DMS 273 (cell line): ENCODE measurements around the gene MFAP3L.

Experiments used
- DNase-seq: peaks from one replicate; lab custom pipeline; 2025; ENCODE audit not compliant: unreplicated experiment; lab: John Stamatoyannopoulos, UW

Gene MFAP3L

DNA sequence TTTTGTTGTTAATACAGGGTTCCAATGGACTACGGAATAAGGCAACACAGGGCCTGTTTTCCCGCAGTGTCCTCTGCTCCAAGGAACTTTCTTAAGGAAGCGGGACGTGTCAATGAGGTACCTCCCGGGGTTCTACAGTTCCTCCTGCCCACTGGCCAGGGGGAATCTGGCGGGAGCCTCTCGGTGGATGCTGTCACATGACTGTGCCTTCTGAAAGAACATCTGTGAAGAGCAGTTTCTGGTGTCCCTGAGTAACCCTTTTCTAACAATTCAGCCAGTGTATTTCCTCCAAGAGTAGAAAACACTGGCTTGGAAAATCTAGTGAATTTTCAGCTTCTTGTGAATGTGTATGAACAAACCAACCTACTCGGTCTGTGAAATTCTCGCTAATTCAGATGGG is 32.7 kb downstream of the MFAP3L start:
- no peak for DNase-seq

DNA sequence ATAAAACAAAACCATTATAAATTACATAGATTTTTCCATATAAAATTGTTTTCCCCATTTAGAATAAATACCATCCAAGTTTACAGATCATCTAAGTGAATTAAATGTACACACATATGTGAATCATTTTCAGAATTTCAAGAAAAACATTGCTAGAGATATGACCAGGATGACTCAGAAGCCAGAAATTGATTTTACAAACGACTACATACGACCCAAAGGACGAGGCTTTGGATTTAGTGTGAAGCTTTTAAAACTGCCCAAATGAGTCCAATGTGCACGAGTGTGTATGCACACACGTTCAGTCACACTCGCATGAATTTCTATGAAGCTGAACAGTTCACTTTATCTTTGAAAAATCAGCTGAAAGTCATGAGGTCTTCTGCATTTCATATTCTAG is 37.9 kb downstream of the MFAP3L start:
- DNase-seq, result no peak

DNA sequence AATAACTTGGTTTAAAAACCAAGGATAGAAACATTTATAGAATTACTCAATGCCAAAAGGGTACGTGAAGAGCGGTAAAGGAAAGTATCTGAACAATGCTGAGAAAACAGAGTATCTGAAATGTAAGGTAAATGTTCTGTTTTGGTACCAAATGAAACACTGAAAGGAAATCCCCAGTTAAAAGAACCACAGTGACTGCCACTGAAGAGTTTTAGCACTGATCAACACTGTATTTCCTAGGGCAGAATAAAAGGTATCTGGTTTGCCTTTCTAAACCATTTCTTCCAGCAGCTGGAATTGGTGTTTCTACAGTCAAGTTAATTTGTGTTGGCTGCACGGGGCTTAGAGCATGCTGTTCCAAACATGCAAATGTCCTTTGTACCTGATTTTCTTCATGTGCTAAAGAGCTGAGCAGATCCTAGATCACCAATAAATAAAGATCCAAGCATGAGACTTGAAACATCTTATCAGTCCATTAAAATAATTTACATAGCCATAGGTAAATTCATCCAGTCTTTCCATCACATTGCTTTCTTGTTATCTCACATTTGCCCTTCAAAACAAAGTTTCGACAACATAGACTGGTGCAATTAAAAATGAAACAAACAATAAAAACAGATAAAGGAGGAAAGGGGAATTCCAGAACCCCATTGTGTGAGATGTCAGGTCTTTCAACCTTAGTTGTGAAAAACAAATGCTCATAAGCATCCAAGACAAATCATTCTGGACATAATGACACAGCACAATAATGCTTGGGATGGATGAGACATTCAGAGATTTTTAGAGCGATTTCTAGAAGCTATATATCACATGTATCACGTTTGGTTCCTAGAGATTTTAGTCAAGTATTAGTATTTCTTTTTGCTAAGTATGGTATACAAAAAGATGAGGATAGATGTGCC is 38.6 kb downstream of the MFAP3L start:
- no peak for DNase-seq

DNA sequence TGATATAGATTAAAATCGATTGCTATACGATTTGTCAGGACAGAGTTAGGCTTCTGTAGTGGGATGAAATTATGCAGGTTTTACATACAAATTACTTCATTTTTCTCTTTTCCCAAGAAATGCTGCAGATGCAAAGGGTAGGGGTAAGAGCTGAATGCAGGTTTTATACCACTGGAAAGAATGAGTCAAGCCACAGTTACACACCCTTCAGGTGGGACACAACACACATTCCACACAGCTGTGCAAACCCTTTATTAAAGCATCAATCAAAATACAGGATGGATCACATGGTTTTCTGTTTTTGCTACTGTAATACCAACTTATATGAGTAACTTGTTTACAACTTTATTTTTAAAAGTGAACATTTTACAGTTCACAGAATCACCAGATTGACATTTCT is 39.8 kb downstream of the MFAP3L start:
- DNase-seq, result no peak

DNA sequence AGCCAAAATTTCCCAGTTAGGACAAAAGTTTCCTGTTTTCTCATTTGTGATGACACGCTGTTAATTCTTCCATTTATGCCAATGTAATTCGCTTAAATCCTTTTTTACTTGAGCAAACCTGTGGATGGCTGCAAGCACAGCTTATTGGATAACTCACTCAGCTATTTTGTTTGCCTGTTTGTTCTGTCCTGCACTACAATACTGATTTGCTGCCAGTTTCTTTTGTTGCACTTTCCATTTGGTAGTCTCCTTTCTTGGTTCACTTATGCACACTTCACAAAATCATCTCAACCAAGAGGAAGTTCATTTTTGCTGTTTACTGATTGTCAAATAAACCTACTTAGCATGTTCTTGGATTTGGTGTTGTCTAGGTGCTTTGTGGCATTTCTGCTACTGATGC is 40.3 kb downstream of the MFAP3L start:
- DNase-seq, result no peak

DNA sequence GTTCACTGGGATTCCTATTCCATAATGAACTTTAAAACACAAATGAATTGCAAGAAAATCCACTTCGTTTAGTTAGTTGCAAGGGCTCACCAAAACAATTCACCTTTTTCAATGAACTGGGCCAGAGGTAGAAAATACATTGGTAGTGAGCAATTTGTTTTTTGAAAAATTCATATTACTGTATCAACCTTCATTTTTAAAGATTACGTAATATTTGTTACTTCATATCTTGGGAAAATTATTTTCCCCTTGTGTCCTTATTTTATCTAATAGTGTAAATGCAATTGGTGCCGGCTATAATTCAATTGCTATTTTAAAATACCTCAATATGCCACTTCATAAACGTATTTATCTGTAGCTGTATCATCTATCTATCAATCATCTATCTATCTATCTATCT is 41.5 kb downstream of the MFAP3L start:
- no peak for DNase-seq

DNA sequence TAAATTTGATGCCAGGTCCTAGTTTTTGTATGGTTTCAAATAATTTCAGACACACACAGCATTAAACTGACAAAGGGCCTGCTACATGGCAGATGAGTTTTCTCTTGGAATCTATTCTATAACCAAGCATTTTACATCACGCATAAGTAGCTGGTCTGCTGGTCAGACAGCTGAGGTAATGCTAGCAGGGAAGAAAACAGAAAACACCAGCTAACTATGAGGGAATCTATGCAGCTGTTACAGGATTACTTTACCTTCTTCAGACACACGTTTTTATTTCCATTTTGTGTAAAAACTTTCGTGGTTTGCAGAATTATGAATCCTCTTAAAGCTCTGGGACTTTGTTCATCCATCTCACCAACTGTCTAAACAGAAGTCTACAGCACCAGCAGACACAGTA is 42.0 kb downstream of the MFAP3L start:
- DNase-seq, result no peak

DNA sequence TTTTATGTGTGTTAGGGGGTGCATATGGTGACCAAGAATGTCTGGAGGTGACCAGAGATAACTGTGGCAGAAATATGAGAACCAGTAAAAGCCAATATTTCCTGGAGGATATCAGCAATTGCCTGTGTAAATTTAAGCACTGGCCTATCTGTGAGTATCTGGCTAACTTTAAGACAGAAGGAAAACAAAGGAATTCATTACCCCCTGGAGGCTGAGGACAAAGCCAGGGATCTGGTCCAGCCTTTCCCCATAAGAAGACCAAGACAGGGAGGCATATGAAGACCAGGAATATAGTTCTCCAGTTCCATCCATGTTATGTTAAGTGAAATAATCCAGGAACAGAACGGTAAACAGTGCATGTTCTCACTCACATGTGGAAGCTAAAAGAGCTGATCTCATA is 49.2 kb downstream of the MFAP3L start:
- no peak for DNase-seq

DNA sequence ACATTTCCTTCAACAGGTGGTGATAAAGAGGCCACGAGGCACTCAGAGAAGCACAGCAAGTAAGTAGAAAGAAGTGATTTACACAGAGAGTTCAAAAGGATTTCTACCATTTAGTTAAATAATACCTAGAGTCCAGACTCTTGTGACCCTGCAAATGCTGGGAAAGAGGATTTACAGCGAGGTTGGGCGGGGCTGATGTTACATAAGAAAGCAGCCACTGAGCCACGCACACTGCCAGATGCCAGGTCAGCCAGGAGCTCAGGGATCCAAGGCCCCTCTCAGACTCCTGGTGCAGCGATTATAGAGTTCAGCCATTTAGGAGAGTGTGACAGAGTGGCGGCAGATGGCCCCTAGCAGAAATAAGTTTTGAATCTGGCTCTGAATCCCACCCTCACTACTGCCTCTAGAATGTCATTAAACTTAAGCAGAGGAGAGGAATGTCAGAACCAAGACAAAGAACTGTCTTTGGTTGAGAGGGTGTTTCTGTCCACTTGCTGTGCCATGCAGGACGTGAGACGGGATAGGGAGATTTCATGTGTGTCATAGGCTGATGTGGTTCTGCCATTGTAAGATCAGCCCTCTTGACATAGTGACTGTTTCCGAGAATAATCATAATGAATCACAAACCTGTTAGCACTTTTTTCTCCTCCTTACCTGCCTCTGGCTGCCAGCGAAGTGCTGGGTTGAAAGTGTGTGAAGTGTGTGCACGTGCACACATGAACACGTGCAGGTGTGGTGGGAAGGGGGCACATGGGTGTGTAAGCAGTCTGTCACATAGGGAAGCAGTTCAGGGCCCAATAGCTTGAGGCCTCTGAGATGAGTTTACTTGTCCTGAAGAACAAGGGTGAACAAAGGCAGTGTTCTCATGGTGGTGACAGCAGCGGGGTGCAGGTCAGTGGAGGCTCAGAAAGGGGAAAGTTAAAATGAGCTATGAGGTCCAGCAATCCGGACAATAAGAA is 50.1 kb downstream of the MFAP3L start:
- peak; percentile 3 for DNase-seq

DNA sequence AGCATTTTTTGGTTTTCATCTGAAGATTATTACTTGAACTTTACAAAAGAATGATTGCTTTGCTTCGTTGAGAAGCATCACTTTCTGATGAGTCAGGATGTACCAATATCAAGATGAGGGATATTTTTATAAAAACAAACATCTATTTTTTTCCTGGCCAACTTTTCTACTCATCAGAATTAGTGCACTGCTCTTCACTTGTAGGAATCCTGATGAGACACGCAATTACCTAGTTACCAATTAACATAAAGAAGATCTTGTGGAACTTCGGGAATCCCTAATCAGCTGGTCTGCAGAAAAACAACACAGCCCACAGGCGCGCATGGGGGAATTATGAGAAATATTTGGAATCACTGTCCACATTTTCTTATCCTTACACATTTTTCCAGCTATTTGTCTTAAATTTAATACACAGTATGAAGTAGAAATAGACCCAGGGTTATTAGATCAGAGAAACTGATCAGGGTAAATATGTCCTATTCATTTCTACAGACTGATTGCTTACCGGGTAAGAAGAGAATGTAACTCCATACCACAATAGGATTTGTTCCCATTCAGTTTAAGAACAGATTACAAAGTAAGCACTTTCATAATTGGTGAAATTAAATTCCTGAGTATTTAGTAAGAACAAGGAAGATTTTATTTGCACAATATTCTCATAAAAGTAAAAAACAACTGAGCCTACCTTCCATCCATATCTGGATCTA is 50.9 kb downstream of the MFAP3L start:
- DNase-seq, result no peak

DNA sequence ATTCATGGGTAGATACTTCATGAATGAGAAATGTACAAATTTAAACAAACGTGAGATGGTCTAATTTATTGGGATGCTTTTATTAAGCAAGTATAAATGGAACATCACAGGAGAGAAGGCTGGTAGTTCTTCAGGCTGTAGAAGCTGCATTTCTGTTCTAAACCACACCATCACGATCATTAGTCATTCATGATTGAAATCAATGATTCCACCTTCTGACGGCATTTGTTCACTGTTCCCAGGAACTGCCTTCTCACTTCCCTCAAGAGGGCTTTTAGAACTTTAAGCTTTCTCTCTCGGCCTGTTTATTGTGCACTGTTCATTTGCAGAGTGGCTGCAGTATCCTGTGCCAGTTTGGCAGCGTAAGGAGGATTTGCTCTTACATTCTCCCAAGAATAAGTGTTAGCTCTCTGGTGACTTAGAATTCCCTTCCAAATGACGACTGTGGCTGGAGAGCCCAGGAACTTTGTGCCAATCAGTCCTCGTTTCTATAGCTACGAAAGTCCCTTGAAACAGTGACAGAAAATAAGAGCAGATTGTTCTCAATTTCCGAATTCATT is 54.7 kb downstream of the MFAP3L start:
- DNase-seq, result no peak

DNA sequence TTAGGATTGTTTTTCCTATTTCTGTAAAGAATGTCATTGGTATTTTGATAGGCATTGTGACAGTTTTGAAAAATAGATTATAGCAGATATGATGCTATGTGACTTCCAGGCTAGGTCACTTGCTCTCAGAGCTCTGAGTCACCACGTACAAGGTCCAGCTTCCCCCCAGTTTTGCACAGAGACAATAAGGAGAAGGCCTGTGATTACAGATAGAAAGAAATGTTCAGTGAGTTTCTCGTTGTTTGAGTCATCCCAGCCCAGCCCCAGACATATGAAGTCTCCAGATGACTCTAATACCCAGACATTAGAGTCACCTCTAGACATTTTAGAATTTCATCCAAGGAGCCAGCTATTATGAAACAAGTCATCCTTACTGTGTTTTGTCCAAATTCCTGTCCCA is 57.2 kb downstream of the MFAP3L start:
- DNase-seq, result no peak

DNA sequence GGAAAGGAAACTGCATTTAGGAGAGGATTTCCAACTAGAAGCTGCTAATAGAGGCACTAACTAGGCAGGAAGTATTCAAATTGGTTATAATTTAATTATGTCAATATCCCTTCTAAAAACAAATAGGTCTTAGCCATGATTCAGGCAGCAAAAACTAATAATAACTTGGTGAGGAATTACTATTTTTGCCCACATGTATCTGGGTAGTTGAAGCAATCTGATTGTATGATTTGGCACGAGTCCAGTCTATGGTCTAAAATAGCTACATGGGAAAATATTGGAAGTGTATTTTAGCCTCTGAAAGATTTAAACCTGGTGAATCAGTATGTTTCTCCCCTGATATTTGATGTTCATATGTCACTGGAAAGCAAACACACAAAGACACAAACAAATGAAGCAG is 62.2 kb downstream of the MFAP3L start:
- no peak for DNase-seq

DNA sequence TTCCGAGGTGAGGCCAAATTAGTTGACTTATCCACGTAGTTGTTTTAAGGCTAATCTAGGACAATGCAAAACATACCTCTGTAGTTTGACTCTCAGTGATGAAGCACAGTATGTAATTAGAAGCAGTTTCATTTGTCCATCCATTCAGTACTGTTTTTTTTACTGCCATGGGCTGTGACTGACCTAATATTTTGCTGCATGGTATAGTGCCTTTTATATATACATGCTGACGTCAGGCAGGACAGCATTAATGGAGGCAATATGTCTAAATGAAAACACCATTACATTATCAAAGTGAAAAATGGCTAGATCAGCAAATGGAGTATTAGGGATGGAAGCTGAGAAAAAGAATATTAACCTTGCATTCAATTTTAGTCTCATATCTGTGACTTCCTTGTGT is 66.9 kb downstream of the MFAP3L start:
- DNase-seq, result no peak

DNA sequence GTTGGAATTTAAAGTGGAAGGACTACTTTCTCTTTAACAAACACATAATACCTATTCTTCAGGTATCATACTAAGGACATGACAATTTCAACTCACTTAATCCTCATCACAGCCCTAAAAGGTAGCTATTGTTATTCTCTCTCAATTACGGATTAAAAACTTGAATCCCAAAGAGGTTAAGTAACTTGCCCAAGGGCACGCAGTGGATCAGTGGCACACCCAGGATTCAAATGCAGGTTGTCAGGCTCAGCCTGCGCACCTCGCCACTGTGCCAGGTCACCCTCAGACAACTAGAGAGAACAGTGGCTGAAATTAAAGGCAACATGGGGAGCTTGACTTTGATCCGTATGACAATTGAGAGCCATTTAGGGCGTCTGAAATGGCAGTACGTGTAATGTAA is 67.6 kb downstream of the MFAP3L start:
- DNase-seq, result no peak

DNA sequence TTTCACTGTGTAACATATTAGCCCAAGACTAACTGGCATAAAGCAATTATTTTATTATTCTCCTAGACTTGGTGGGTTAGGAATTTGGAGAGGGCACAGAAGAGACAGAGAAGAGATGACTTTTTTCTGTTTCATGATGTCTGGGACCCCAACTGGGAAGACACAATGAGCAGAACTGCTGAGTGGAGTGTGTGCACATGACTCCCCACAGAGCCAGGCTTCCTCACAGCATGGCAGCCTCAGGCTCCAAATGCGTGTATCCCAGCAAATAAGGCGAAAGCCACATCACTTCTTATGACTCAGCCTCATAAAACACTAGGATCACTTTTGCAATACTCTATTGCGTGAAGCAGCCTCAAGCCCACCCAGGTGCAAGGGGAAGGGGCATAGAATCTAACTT is 68.4 kb downstream of the MFAP3L start:
- DNase-seq, result no peak

DNA sequence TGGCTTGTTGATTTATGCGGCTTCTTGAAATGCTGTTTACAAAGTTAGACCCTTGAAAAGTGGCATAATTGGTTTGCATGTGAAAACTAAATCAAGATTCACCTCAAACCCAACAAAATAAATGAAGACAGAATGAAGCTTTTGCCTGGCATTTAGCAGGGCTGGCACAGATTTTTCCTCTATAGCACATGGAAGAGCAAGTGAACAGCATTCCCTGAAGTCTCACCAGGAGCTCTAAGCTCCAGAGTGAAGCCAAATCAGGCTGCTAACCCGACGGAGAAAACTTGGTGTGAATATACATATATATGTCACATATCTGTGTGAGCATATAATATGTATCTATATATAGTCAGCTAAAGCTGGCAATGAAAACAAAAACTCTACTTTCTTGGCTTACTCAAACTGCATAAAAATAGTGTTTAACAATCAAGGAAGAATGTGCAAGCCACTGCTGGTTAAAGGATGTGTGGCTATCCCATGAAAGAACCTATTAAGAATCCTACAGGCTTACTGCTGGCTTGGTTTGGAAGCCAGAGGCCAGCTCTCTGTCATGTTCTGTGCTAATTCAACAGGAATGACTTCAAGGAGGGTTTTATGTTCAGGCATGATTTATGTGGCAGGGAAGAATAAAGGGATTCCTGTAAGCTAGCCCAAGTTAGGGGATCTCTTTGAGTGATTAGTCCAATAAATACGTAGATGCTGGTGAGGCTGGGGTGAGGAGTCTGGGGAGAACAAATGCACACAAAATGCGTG is 69.9 kb downstream of the MFAP3L start:
- DNase-seq, result no peak

DNA sequence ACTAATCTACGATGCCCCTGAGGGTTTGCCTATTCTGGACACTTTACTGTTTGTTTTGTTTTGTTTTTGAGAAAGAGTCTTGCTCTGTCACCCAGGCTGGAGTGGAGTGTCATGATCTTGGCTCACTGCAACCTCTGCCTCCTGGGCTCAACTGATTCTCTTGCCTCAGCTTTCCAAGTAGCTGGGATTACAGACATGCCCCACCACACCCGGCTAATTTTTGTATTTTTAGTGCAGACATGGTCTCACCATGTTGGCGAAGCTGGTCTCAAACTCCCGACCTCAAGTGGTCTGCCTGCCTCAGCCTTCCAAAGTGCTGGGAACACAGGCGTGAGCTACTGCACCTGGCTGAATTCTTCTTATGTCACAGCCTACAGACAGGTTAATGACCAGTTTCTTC is 70.7 kb downstream of the MFAP3L start:
- no peak for DNase-seq

DNA sequence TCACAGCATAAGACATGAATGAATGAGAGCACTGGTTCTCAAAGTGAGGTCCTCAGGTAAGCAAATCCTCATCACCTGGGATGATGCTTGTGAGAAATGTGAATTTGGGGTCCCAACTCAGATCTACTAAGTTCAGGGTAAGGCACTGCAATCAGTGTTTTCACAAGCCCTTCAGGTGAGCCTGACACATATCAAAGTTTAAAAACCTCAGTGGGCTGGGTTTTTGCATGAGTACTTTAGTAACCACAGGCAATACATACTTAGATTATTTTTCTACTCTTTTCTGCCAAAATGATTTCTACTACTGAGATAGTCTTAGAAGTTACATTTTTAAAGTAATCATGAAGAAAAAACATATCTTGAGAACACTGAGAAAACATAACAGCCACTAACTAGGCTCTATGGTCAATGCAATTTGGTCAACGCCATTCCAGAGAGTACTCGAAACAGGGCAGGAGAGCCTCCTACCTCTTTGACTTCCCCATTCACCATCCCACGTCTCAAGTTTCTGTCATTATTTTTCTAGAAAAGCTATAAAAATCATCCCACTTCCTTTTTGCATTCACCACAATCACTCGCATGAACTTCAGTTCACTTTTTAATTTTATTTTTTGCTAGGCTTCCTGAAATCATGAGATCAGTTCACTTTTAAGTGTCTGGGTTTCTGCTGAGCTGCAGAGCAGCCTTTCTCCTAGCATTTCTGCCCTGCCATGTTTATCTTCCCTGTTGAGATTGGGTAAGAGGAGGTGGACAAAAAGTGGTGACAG is 73.8 kb downstream of the MFAP3L start:
- no peak for DNase-seq

DNA sequence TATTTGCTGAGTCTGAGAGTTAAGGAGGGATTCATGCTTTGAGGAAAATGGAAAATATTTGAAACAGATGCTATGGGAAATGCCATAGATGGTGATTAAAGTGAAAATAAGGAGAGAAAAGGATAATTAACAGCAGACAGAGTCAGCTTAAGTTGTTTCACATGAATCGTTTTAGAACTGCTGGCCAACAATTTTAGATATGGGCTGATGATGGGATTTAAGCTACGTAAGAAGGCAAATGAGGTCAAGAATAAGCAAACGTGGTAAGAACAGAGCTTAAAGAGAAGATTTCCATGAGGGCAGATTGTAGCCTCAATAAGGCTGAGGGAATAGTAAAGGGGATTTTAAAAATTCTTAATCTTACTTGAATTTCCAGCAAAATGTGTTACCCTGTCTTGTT is 77.9 kb downstream of the MFAP3L start:
- DNase-seq, result no peak
